Peyer's patch (tissue), 4 donors: Measurements from ENCODE around the gene ARHGEF33. TPM values are rescaled to one million over a fixed set of nuclear protein-coding genes. Genes with fewer than 3 reads are reported as not detected.

Experiments used
- DNase-seq, 3 donors: peaks; one replicate each; pipeline ENCODE4 v3.0.0-alpha.2; 2017 to 2019
- H3K27ac ChIP-seq, 4 donors: fragments of 200-600 bp; sonication (generic); one replicate each; pipeline ENCODE4 v1.5.1; 2016 to 2019
- H3K27me3 ChIP-seq, 2 donors: fragments of 200-600 bp; sonication (generic); one replicate each; pipeline ENCODE4 v1.5.1; 2019
- H3K36me3 ChIP-seq, 3 donors: fragments of 200-600 bp; sonication (generic); one replicate each; pipeline ENCODE4 v1.5.1; 2016 to 2019
- H3K4me1 ChIP-seq, 4 donors: fragments of 200-600 bp; sonication (generic); one replicate each; pipeline ENCODE4 v1.5.1; 2016 to 2019
- H3K4me3 ChIP-seq, 4 donors: fragments of 200-600 bp; sonication (generic); 1 replicate in 3 of 4; 2 replicates in 1 of 4; pipeline ENCODE4 v1.5.1; 2016 to 2019; ENCODE audit warnings: mild to moderate bottlenecking in 1 of 4
- H3K9me3 ChIP-seq, 4 donors: fragments of 200-600 bp; sonication (generic); one replicate each; pipeline ENCODE4 v1.5.1; 2016 to 2019; ENCODE audit warnings: mild to moderate bottlenecking in 1 of 4
- POLR2A ChIP-seq, 2 donors: fragments of 450-650 bp; IDR thresholded peaks; one replicate each; pipeline ENCODE4 v1.5.1; 2017; ENCODE audit warnings: antibody characterized with exemption in 2 of 2, mild to moderate bottlenecking in 2 of 2, moderate library complexity in 2 of 2
- total RNA-seq, 4 donors: library from RNA; depleted of rRNA; stranded (reverse); fragments of >200 nt; gene quantifications; one replicate each; pipeline ENCODE4 v1.1.0, GENCODE V29; 2016
- TF ChIP-seq, protein P1 (sequence below), 6 experiments: fragments of 450-650 bp in 4 of 6; fragments of 200-600 bp in 2 of 6; sonication (generic) in 1 of 6; IDR thresholded peaks; one replicate each; pipeline ENCODE4 v1.5.1; 2017 to 2019; ENCODE audit warnings: antibody characterized with exemption in 6 of 6, mild to moderate bottlenecking in 3 of 6, moderate library complexity in 1 of 6

Gene ARHGEF33
- total RNA-seq, 4 donors from 2014 or later = 0.18 to 1.3 (median 0.28) TPM; not detected in 1

DNA sequence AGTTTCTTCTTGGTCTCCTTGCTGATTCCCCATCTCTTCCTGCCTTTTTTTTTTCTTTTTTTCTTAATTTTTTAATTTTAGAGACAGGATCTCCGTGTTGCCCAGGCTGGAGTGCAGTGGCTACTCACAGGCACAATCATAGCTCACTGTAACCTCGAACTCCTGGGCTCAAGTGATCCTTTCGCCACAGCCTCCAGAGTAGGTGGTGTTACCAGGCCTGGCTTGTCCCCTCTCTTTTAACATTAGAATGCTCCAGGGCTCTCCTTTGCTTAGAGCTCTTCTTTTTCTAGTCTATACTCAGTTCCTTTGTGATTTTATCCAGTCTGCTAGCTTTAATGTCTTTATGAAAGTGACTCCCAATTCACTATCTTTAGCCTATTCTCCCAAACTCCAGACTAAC is 89.2 kb downstream of the ARHGEF33 start:
- Histone ChIP-seq H3K27ac (no peak overlapping the region), H3K4me3 (no peak overlapping the region), H3K4me1 (no peaks in the 10 kb centered on the region), H3K27me3 (no peaks in the 10 kb centered on the region), H3K36me3 (no peaks in the 10 kb centered on the region), H3K9me3 (no peaks in the 10 kb centered on the region)
- DNase-seq = no peak
- TF ChIP-seq, protein P1, sequence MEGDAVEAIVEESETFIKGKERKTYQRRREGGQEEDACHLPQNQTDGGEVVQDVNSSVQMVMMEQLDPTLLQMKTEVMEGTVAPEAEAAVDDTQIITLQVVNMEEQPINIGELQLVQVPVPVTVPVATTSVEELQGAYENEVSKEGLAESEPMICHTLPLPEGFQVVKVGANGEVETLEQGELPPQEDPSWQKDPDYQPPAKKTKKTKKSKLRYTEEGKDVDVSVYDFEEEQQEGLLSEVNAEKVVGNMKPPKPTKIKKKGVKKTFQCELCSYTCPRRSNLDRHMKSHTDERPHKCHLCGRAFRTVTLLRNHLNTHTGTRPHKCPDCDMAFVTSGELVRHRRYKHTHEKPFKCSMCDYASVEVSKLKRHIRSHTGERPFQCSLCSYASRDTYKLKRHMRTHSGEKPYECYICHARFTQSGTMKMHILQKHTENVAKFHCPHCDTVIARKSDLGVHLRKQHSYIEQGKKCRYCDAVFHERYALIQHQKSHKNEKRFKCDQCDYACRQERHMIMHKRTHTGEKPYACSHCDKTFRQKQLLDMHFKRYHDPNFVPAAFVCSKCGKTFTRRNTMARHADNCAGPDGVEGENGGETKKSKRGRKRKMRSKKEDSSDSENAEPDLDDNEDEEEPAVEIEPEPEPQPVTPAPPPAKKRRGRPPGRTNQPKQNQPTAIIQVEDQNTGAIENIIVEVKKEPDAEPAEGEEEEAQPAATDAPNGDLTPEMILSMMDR (IDR thresholded peaks at IDR 0.05) = no peak
- TF ChIP-seq POLR2A (IDR thresholded peaks at IDR 0.05) = no peak

- Histone ChIP-seq H3K27ac (no peak overlapping the region), H3K9me3 (no peaks in the 10 kb centered on the region), H3K36me3 (peaks cover 0 to 15% (median 0%) of the 10 kb centered on the region in 3 donors), H3K4me1 (no peaks in the 10 kb centered on the region), H3K27me3 (no peaks in the 10 kb centered on the region), H3K4me3 (no peak overlapping the region)
- no peak for DNase-seq
- TF ChIP-seq, protein P1 (IDR thresholded peaks at IDR 0.05) = no peak
- no peak for TF ChIP-seq POLR2A (IDR thresholded peaks at IDR 0.05)
These were observed 91.5 kb downstream of the ARHGEF33 start for GRCh38 chr2:38981003-38981669.

DNA sequence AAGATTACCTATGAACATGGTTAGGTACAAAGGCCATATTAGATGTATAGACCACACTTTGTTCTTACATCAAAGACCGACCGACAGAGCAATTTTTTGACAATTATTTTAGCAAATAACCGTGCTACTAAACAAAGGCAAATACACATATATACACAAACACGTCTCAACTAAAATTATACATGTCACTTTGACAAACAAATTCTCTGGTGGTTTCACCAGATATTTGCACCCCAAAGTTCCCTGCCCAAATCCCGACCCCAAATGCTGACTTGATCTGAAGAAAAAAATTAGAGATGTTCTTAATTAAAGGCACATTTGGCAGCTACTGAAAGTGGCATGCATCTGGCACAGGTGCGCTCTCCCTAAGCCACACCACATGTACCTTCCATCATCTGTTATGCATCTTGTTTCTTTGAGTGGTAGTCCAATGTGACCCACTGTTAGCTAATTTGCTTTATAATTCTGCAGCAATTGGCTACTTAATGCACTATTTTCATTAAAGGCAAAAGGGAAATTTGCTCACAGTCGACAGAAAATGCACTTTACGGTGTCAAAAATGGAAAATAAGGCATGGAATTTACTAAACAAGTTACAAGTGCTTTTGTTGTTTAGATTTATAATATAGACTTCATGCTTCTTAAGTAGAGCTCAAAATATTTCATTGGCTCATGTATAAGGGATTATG is 92.1 kb downstream of the ARHGEF33 start:
- no peak overlapping the region for H3K27ac ChIP-seq
- H3K4me3 ChIP-seq = no peak overlapping the region
- no peaks in the 10 kb centered on the region for H3K4me1 ChIP-seq
- DNase-seq = no peak
- H3K27me3 ChIP-seq = no peaks in the 10 kb centered on the region
- H3K36me3 ChIP-seq = peaks cover 0 to 22% (median 0%) of the 10 kb centered on the region in 3 donors
- H3K9me3 ChIP-seq = no peaks in the 10 kb centered on the region
- no peak for TF ChIP-seq POLR2A (IDR thresholded peaks at IDR 0.05)
- TF ChIP-seq, protein P1 (IDR thresholded peaks at IDR 0.05) = no peak

GRCh38 chr2:38982498-38982897 is 92.8 kb downstream of the ARHGEF33 start:
- DNase-seq = no peak

DNA sequence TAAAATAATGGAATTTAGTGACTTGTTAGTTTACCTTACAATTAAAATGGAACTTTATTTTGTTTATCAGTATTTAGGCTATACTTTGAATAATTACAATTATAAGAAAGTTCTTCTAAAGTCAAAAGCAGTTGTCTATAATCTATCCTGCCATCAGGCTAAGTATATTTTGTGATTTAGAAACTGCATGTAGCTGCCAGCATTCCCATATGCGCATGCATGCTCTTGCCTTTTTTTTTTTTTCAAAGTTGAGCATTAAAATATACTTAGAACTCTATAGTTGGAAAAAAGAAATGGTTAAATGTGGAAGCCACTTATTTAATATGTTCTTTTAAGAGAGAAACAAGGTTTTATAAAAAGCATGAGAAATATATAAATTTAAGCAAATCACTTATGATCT is 99.0 kb downstream of the ARHGEF33 start:
- H3K27ac ChIP-seq = no peak overlapping the region
- H3K9me3 ChIP-seq = no peaks in the 10 kb centered on the region
- DNase-seq = no peak
- no peaks in the 10 kb centered on the region for H3K4me1 ChIP-seq
- no peak overlapping the region for H3K4me3 ChIP-seq
- no peaks in the 10 kb centered on the region for H3K27me3 ChIP-seq
- no peak for TF ChIP-seq POLR2A (IDR thresholded peaks at IDR 0.05)
- TF ChIP-seq, protein P1 (IDR thresholded peaks at IDR 0.05) = no peak
- H3K36me3 ChIP-seq = peaks cover 0 to 43% (median 0%) of the 10 kb centered on the region in 3 donors

More at GRCh38 chr2:38982498-38982897, 92.8 kb downstream of the ARHGEF33 start:
- Histone ChIP-seq H3K27ac (no peak overlapping the region), H3K4me3 (no peak overlapping the region), H3K36me3 (peaks cover 0 to 28% (median 0%) of the 10 kb centered on the region in 3 donors), H3K9me3 (no peaks in the 10 kb centered on the region), H3K4me1 (no peaks in the 10 kb centered on the region), H3K27me3 (no peaks in the 10 kb centered on the region)
- TF ChIP-seq, protein P1 (IDR thresholded peaks at IDR 0.05) = no peak
- TF ChIP-seq POLR2A (IDR thresholded peaks at IDR 0.05) = no peak
